HG03159 (cell line): Measurements from ENCODE around the gene CACHD1.

ENCODE experiments used
- ATAC-seq: cut with Tn5 transposase; IDR thresholded peaks from one replicate; pipeline ENCODE4 v1.9.1; 2021; ENCODE audit warnings: mild to moderate bottlenecking, moderate library complexity; ENCODE audit not compliant: unreplicated experiment

The CACHD1 gene

GRCh38 chr1:64645735-64646134 is 175.8 kb downstream of the CACHD1 start:
- no peak for ATAC-seq

GRCh38 chr1:64650411-64650810 is 180.5 kb downstream of the CACHD1 start:
- no peak for ATAC-seq

- ATAC-seq: no peak
These were observed 181.9 kb downstream of the CACHD1 start for GRCh38 chr1:64651841-64652240.

GRCh38 chr1:64653466-64653865 is 183.5 kb downstream of the CACHD1 start:
- no peak for ATAC-seq

- no peak for ATAC-seq
These were observed 184.8 kb downstream of the CACHD1 start for GRCh38 chr1:64654519-64655341.

GRCh38 chr1:64655861-64656260 is 185.9 kb downstream of the CACHD1 start:
- ATAC-seq: no peak

- no peak for ATAC-seq
These were observed 189.7 kb downstream of the CACHD1 start for GRCh38 chr1:64659478-64660138.

- ATAC-seq: no peak
These were observed 193.7 kb downstream of the CACHD1 start for GRCh38 chr1:64663668-64664067.

GRCh38 chr1:64664299-64664698 is 194.4 kb downstream of the CACHD1 start:
- ATAC-seq: no peak

- ATAC-seq: no peak
These were observed 199.3 kb downstream of the CACHD1 start for GRCh38 chr1:64669098-64669675.

GRCh38 chr1:64675718-64676345 is 205.9 kb downstream of the CACHD1 start:
- no peak for ATAC-seq

GRCh38 chr1:64676386-64676785 is 206.5 kb downstream of the CACHD1 start:
- no peak for ATAC-seq

GRCh38 chr1:64677532-64677931 is 207.6 kb downstream of the CACHD1 start:
- ATAC-seq: no peak

- ATAC-seq: no peak
These were observed 208.4 kb downstream of the CACHD1 start for GRCh38 chr1:64678366-64678765.

GRCh38 chr1:64679177-64679576 is 209.2 kb downstream of the CACHD1 start:
- ATAC-seq: no peak

- no peak for ATAC-seq
These were observed 210.7 kb downstream of the CACHD1 start for GRCh38 chr1:64680599-64680998.

GRCh38 chr1:64681043-64681442 is 211.1 kb downstream of the CACHD1 start:
- ATAC-seq: no peak

GRCh38 chr1:64683419-64683818 is 213.5 kb downstream of the CACHD1 start:
- no peak for ATAC-seq

- no peak for ATAC-seq
These were observed 215.3 kb downstream of the CACHD1 start for GRCh38 chr1:64685217-64685616.

GRCh38 chr1:64685765-64686341 is 215.9 kb downstream of the CACHD1 start:
- ATAC-seq: no peak
